NT2/D1 (cell line): Measurements from ENCODE around the gene PARN.

Source experiments
- DNase-seq: peaks from one replicate; pipeline ENCODE4 v3.0.0-alpha.2; 2011; ENCODE audit warnings: low read depth, low spot score
- H3K27me3 ChIP-seq: 2 replicates; pipeline ENCODE4 v1.6.0; 2011; ENCODE audit warnings: mild to moderate bottlenecking; ENCODE audit not compliant: insufficient read length, insufficient read depth
- H3K36me3 ChIP-seq: 2 replicates; pipeline ENCODE4 v1.6.1; 2011; ENCODE audit warnings: mild to moderate bottlenecking, low read length, mixed read lengths; ENCODE audit not compliant: insufficient read depth, insufficient read length
- H3K4me1 ChIP-seq: 2 replicates; pipeline ENCODE4 v1.5.1; 2011; ENCODE audit not compliant: insufficient read depth, insufficient read length
- H3K4me3 ChIP-seq: 2 replicates; pipeline ENCODE4 v1.5.1; 2011; ENCODE audit warnings: low read depth; ENCODE audit not compliant: insufficient read length
- H3K9ac ChIP-seq: 2 replicates; pipeline ENCODE4 v1.6.0; 2011; ENCODE audit warnings: low read depth; ENCODE audit not compliant: insufficient read length
- H3K9me3 ChIP-seq: 2 replicates; pipeline ENCODE4 v1.5.1; 2011; ENCODE audit warnings: mild to moderate bottlenecking, low read length; ENCODE audit not compliant: insufficient read depth
- SUZ12 ChIP-seq: IDR thresholded peaks from 2 replicates; pipeline ENCODE4 v1.6.1; 2011; ENCODE audit not compliant: insufficient read length, insufficient read depth; ENCODE audit errors: extremely low read depth
- YY1 ChIP-seq: IDR thresholded peaks from 2 replicates; pipeline ENCODE4 v1.6.1; 2011; ENCODE audit not compliant: insufficient read length, insufficient read depth
- ZNF274 ChIP-seq: IDR thresholded peaks from 2 replicates; pipeline ENCODE4 v1.6.1; 2011; ENCODE audit warnings: mild to moderate bottlenecking, low read depth, low read length

The PARN gene

GRCh38 chr16:14524979-14525378, 105.1 kb downstream of the PARN start:
- Histone ChIP-seq H3K9me3 (no peaks in the 10 kb centered on the region), H3K4me1 (peaks cover 1% of the 10 kb centered on the region), H3K27me3 (no peaks in the 10 kb centered on the region), H3K4me3 (no peak overlapping the region), H3K36me3 (no peaks in the 10 kb centered on the region), H3K9ac (no peak overlapping the region)
- TF ChIP-seq ZNF274 (no peak), SUZ12 (no peak), YY1 (no peak)
- DNase-seq = no peak

- no peak overlapping the region for H3K4me3 ChIP-seq
- no peaks in the 10 kb centered on the region for H3K27me3 ChIP-seq
- H3K9ac ChIP-seq = no peak overlapping the region
- H3K9me3 ChIP-seq = no peaks in the 10 kb centered on the region
- no peaks in the 10 kb centered on the region for H3K4me1 ChIP-seq
- H3K36me3 ChIP-seq = no peaks in the 10 kb centered on the region
- no peak for TF ChIP-seq YY1
- no peak for TF ChIP-seq ZNF274
- TF ChIP-seq SUZ12 = no peak
- DNase-seq = no peak
Measured at GRCh38 chr16:14523632-14524031, 106.4 kb downstream of the PARN start.

GRCh38 chr16:14522671-14523070, 107.4 kb downstream of the PARN start:
- Histone ChIP-seq H3K4me1 (no peaks in the 10 kb centered on the region), H3K27me3 (no peaks in the 10 kb centered on the region), H3K4me3 (no peak overlapping the region), H3K9me3 (no peaks in the 10 kb centered on the region), H3K9ac (no peak overlapping the region), H3K36me3 (no peaks in the 10 kb centered on the region)
- no peak for DNase-seq
- TF ChIP-seq YY1 = no peak
- no peak for TF ChIP-seq SUZ12
- no peak for TF ChIP-seq ZNF274

- H3K4me1 ChIP-seq = no peaks in the 10 kb centered on the region
- H3K36me3 ChIP-seq = peaks cover 3% of the 10 kb centered on the region
- no peak for TF ChIP-seq YY1
- no peak for TF ChIP-seq ZNF274
- no peak for TF ChIP-seq SUZ12
- H3K9ac ChIP-seq = no peak overlapping the region
- H3K4me3 ChIP-seq = no peak overlapping the region
- no peaks in the 10 kb centered on the region for H3K27me3 ChIP-seq
- DNase-seq = no peak
- H3K9me3 ChIP-seq = no peaks in the 10 kb centered on the region
Measured at GRCh38 chr16:14520753-14521152, 109.3 kb downstream of the PARN start.

- no peak overlapping the region for H3K9ac ChIP-seq
- no peaks in the 10 kb centered on the region for H3K4me1 ChIP-seq
- no peak overlapping the region for H3K4me3 ChIP-seq
- H3K9me3 ChIP-seq = no peaks in the 10 kb centered on the region
- H3K27me3 ChIP-seq = no peaks in the 10 kb centered on the region
- no peak for DNase-seq
- TF ChIP-seq ZNF274 = no peak
- no peak for TF ChIP-seq YY1
- TF ChIP-seq SUZ12 = no peak
- peaks cover 3% of the 10 kb centered on the region for H3K36me3 ChIP-seq
Measured at GRCh38 chr16:14514967-14515366, 115.1 kb downstream of the PARN start.

GRCh38 chr16:14513389-14514107, 116.5 kb downstream of the PARN start:
- H3K36me3 ChIP-seq = peaks cover 3% of the 10 kb centered on the region
- H3K4me3 ChIP-seq = no peak overlapping the region
- H3K27me3 ChIP-seq = no peaks in the 10 kb centered on the region
- no peaks in the 10 kb centered on the region for H3K9me3 ChIP-seq
- no peaks in the 10 kb centered on the region for H3K4me1 ChIP-seq
- DNase-seq = no peak
- H3K9ac ChIP-seq = no peak overlapping the region
- TF ChIP-seq ZNF274 = no peak
- no peak for TF ChIP-seq YY1
- TF ChIP-seq SUZ12 = no peak

- H3K9me3 ChIP-seq = no peaks in the 10 kb centered on the region
- H3K4me1 ChIP-seq = no peaks in the 10 kb centered on the region
- no peak overlapping the region for H3K9ac ChIP-seq
- H3K4me3 ChIP-seq = no peak overlapping the region
- H3K27me3 ChIP-seq = no peaks in the 10 kb centered on the region
- TF ChIP-seq ZNF274 (no peak), YY1 (no peak)
- no peak for DNase-seq
- no peaks in the 10 kb centered on the region for H3K36me3 ChIP-seq
Measured at GRCh38 chr16:14511800-14512135, 118.3 kb downstream of the PARN start.
